HCT116 (cell line): ENCODE measurements around the gene PGLYRP3. TPM values are rescaled to one million over a fixed set of nuclear protein-coding genes. Genes with fewer than 3 reads are reported as not detected.

ENCODE experiments used
- ATAC-seq: fragments of 200-7000 bp; cut with Tn5 transposase; 2 replicates; pipeline ENCODE4 v1.9.1; 2020; ENCODE audit warnings: mild to moderate bottlenecking, moderate library complexity
- BruUV-seq: library from RNA; stranded (reverse); fragments of 400-500 nt; replicated peaks from 2 replicates; lab custom pipeline; 2021; lab: Mats Ljungman, UMichigan
- CTCF ChIA-PET: fragments of 300-600 bp; sonication (Branson Sonifier 250); formaldehyde crosslinking; loops from one replicate; lab custom pipeline; 2021; ENCODE audit warnings: antibody characterized with exemption; lab: Charles Lee
- POLR2A ChIA-PET: fragments of 300-600, 350-600 bp; sonication (Branson Sonifier 250); formaldehyde crosslinking; loops from one replicate; lab custom pipeline; 2021; ENCODE audit warnings: antibody characterized with exemption; lab: Charles Lee
- RAD21 ChIA-PET, 2 experiments: fragments of 300-600 bp; sonication (Branson Sonifier 250); formaldehyde crosslinking; loops; one replicate each; lab custom pipeline; 2023; ENCODE audit warnings: low total read pairs in 2 of 2; ENCODE audit not compliant: uncharacterized antibody in 2 of 2, unreplicated experiment in 2 of 2, low non-redundant PET in 1 of 2; lab: Charles Lee
- DNase-seq: peaks from one replicate; pipeline ENCODE4 v3.0.0-alpha.2; 2010; ENCODE audit warnings: low read depth, low spot score
- H2AFZ ChIP-seq: fragments of 200-600 bp; shearing (Covaris generic), sonication (generic); 2 replicates; pipeline ENCODE4 v1.6.1; 2017; ENCODE audit warnings: low read depth, mixed run types, mixed read lengths, antibody characterized with exemption, low read length; ENCODE audit not compliant: poor library complexity, severe bottlenecking
- H3K27ac ChIP-seq: 2 replicates; pipeline ENCODE4 v1.5.1; 2012; ENCODE audit warnings: low read depth, low read length
- H3K27me3 ChIP-seq: fragments of 200-600 bp; sonication (generic); 2 replicates; pipeline ENCODE4 v1.6.1; 2016; ENCODE audit warnings: mixed run types, low read length, mixed read lengths; ENCODE audit not compliant: insufficient read depth
- H3K36me3 ChIP-seq, 2 experiments: fragments of 200-500 bp in 1 of 2; fragments of 200-600 bp in 1 of 2; sonication (Bioruptor generic) in 1 of 2; sonication (generic) in 1 of 2; 2 replicates each; pipeline versions ENCODE4 v1.5.1 to v1.6.1; 2014 to 2016; ENCODE audit warnings: low read length in 2 of 2, inconsistent platforms in 1 of 2, mixed read lengths in 1 of 2, mixed run types in 1 of 2; ENCODE audit not compliant: insufficient read depth in 2 of 2, control insufficient read depth in 1 of 2
- H3K4me1 ChIP-seq, 2 experiments: fragments of 200-600 bp in 1 of 2; sonication (generic) in 1 of 2; 2 replicates each; pipeline versions ENCODE4 v1.5.1 to v1.6.1; 2012 to 2017; ENCODE audit warnings: low read length in 2 of 2, inconsistent platforms in 1 of 2, mild to moderate bottlenecking in 1 of 2, mixed read lengths in 1 of 2, mixed run types in 1 of 2, moderate library complexity in 1 of 2; ENCODE audit not compliant: insufficient read depth in 2 of 2, control insufficient read depth in 1 of 2
- H3K4me2 ChIP-seq: fragments of 200-600 bp; sonication (generic); 2 replicates; pipeline ENCODE4 v1.6.1; 2017; ENCODE audit warnings: mixed run types, low read length, mixed read lengths
- H3K4me3 ChIP-seq, 2 experiments: fragments of 200-600 bp in 1 of 2; sonication (generic) in 1 of 2; replicated peaks in 1 of 2; 2 replicates each; pipeline ENCODE4 v1.5.1; 2011 to 2016; ENCODE audit warnings: low read length in 2 of 2, control low read depth in 1 of 2, low read depth in 1 of 2, mild to moderate bottlenecking in 1 of 2, mixed read lengths in 1 of 2, mixed run types in 1 of 2
- H3K79me2 ChIP-seq: fragments of 200-600 bp; sonication (generic); 2 replicates; pipeline ENCODE4 v1.6.1; 2017; ENCODE audit warnings: mild to moderate bottlenecking, mixed run types, low read length, moderate library complexity, mixed read lengths; ENCODE audit not compliant: insufficient read depth
- H3K9ac ChIP-seq: fragments of 200-600 bp; sonication (generic); 2 replicates; pipeline ENCODE4 v1.6.1; 2016; ENCODE audit warnings: low read length, mixed read lengths
- H3K9me2 ChIP-seq: fragments of 200-600 bp; sonication (generic), shearing (Covaris generic); 2 replicates; pipeline ENCODE4 v1.6.1; 2017; ENCODE audit warnings: mixed run types, mild to moderate bottlenecking, moderate library complexity; ENCODE audit not compliant: insufficient read depth
- H3K9me3 ChIP-seq, 2 experiments: fragments of 200-500 bp in 1 of 2; fragments of 200-600 bp in 1 of 2; sonication (Bioruptor generic) in 1 of 2; sonication (generic) in 1 of 2; 2 replicates each; pipeline ENCODE4 v1.6.1; 2014 to 2017; ENCODE audit warnings: low read length in 2 of 2, mixed read lengths in 2 of 2, inconsistent platforms in 1 of 2, low read depth in 1 of 2, mild to moderate bottlenecking in 1 of 2, mixed run types in 1 of 2, moderate library complexity in 1 of 2; ENCODE audit not compliant: control insufficient read depth in 1 of 2, insufficient read depth in 1 of 2
- H4K20me1 ChIP-seq: fragments of 200-600 bp; sonication (generic), shearing (Covaris generic); 2 replicates; pipeline ENCODE4 v1.6.1; 2017; ENCODE audit warnings: mixed run types, mild to moderate bottlenecking, moderate library complexity; ENCODE audit not compliant: insufficient read depth
- ATF3 ChIP-seq: IDR thresholded peaks from 2 replicates; pipeline ENCODE4 v1.6.1; 2012
- CBX3 ChIP-seq: IDR thresholded peaks from 2 replicates; pipeline ENCODE4 v1.6.1; 2012; ENCODE audit warnings: low read depth
- CEBPB ChIP-seq: IDR thresholded peaks from 2 replicates; pipeline ENCODE4 v1.6.1; 2012; ENCODE audit warnings: low read depth
- EGR1 ChIP-seq: IDR thresholded peaks from 2 replicates; pipeline ENCODE4 v1.6.1; 2012; ENCODE audit warnings: low read depth
- ELF1 ChIP-seq: IDR thresholded peaks from 2 replicates; pipeline ENCODE4 v1.6.1; 2012; ENCODE audit warnings: low read depth, borderline replicate concordance
- EZH2phosphoT487 ChIP-seq: fragments of 200-600 bp; IDR thresholded peaks from 2 replicates; pipeline ENCODE4 v1.6.1; 2018; ENCODE audit warnings: antibody characterized with exemption, borderline replicate concordance
- FOSL1 ChIP-seq: IDR thresholded peaks from 2 replicates; pipeline ENCODE4 v1.6.1; 2012; ENCODE audit warnings: low read depth
- JUND ChIP-seq: IDR thresholded peaks from 2 replicates; pipeline ENCODE4 v1.6.1; 2012
- MAX ChIP-seq: IDR thresholded peaks from 2 replicates; pipeline ENCODE4 v1.6.1; 2012
- POLR2AphosphoS5 ChIP-seq: IDR thresholded peaks from 2 replicates; pipeline ENCODE4 v1.6.1; 2011; ENCODE audit warnings: mild to moderate bottlenecking, low read depth, low read length, moderate library complexity
- RAD21 ChIP-seq: IDR thresholded peaks from 2 replicates; pipeline ENCODE4 v1.6.1; 2012; ENCODE audit warnings: low read depth, mild to moderate bottlenecking
- REST ChIP-seq: IDR thresholded peaks from 2 replicates; pipeline ENCODE4 v1.6.1; 2012; ENCODE audit warnings: low read depth
- SIN3A ChIP-seq: IDR thresholded peaks from 2 replicates; pipeline ENCODE4 v1.6.1; 2012; ENCODE audit warnings: low read depth
- SP1 ChIP-seq: IDR thresholded peaks from 2 replicates; pipeline ENCODE4 v1.6.1; 2012; ENCODE audit warnings: low read depth
- SRF ChIP-seq: IDR thresholded peaks from 2 replicates; pipeline ENCODE4 v1.6.1; 2012; ENCODE audit warnings: low read depth
- TCF7L2 ChIP-seq: IDR thresholded peaks from 2 replicates; pipeline ENCODE4 v1.7.0; 2011; ENCODE audit warnings: borderline replicate concordance, inconsistent platforms; ENCODE audit not compliant: insufficient read depth, insufficient read length; ENCODE audit errors: extremely low read depth
- YY1 ChIP-seq: IDR thresholded peaks from 2 replicates; pipeline ENCODE4 v1.6.1; 2011; ENCODE audit warnings: low read length, low read depth, moderate library complexity, mild to moderate bottlenecking; ENCODE audit not compliant: insufficient replicate concordance; ENCODE audit errors: extremely low read depth
- ZNF274 ChIP-seq: fragments of 200-500 bp; sonication (Bioruptor generic); IDR thresholded peaks from 2 replicates; pipeline ENCODE4 v1.6.1; 2014; ENCODE audit warnings: mild to moderate bottlenecking, low read depth, low read length, inconsistent platforms
- intact Hi-C: fragments of 100-400 bp; cut with micrococcal nuclease; formaldehyde crosslinking; loops from 2 replicates; pipeline ENCODE4 v1.10.0; 2022
- total RNA-seq: library from RNA; stranded (reverse); gene quantifications from one replicate; pipeline ENCODE4 v1.2.1, GENCODE V29; 2021; ENCODE audit not compliant: unreplicated experiment

Gene PGLYRP3
- total RNA-seq, 1 experiment from 2014 or later, result not detected

GRCh38 chr1:153262462-153263157 lies 50.1 kb downstream of the PGLYRP3 start (continued):
- TF ChIP-seq JUND (no peak), REST (no peak), RAD21 (no peak), FOSL1 (no peak)
- TF ChIP-seq, all 23 proteins: peak for 0

- Histone ChIP-seq H2AFZ (no peak overlapping the region), H3K9me3 (no peaks in the 10 kb centered on the region), H3K36me3 (no peaks in the 10 kb centered on the region), H3K27me3 (peaks cover 43% of the 10 kb centered on the region), H3K9ac (no peak overlapping the region), H3K9me2 (no peaks in the 10 kb centered on the region), H3K4me3 (no peak overlapping the region), H3K4me2 (no peak overlapping the region), H3K79me2 (no peaks in the 10 kb centered on the region), H3K27ac (no peak overlapping the region), H3K4me1 (no peaks in the 10 kb centered on the region), H4K20me1 (no peaks in the 10 kb centered on the region)
- DNase-seq (no peak), ATAC-seq (no peak)
- CTCF ChIA-PET, result interaction anchor here (1.7 kb wide), 1 partner anchor 26 kb away, joined by 4 read pairs; no protein-coding TSS in a partner anchor
- POLR2A ChIA-PET, result no interaction called here
- intact Hi-C loops, result no loop called here
- no peak for TF ChIP-seq SP1
- TF ChIP-seq POLR2AphosphoS5, result no peak
- TF ChIP-seq ZNF274, result no peak
- TF ChIP-seq SIN3A, result no peak
- TF ChIP-seq CEBPB, result no peak
- no peak for TF ChIP-seq JUND
- TF ChIP-seq ELF1, result no peak
- no peak for TF ChIP-seq ATF3
- no peak for TF ChIP-seq EZH2phosphoT487
- no peak for TF ChIP-seq TCF7L2
- no peak for TF ChIP-seq REST
- no peak for TF ChIP-seq MAX
- no peak for TF ChIP-seq EGR1
- no peak for TF ChIP-seq CBX3
- TF ChIP-seq SRF, result no peak
- TF ChIP-seq RAD21, result no peak
- no peak for TF ChIP-seq YY1
- BruUV-seq, result no TSS peak
- RAD21 ChIA-PET, result no interaction called here
Observed at GRCh38 chr1:153262070-153262366, 50.7 kb downstream of the PGLYRP3 start.
